Mesenchymal stem cell (in vitro differentiated cells and primary cell): Measurements from ENCODE around the gene RTN1.
A peak's percentile ranks its signal among the peaks of the same experiment; 100 is the strongest.

Experiments
- DNase-seq: peaks from one replicate; pipeline ENCODE4 v3.0.0-alpha.2; 2013
- H2AFZ ChIP-seq: one replicate; pipeline ENCODE4 v1.6.1; 2013; ENCODE audit warnings: low read depth, mild to moderate bottlenecking, control low read depth, inconsistent platforms, low read length, moderate library complexity
- H2AK5ac ChIP-seq: 2 replicates; pipeline ENCODE4 v1.6.1; 2013; ENCODE audit warnings: low read length, moderate library complexity, mild to moderate bottlenecking, inconsistent platforms; ENCODE audit not compliant: severe bottlenecking
- H2BK120ac ChIP-seq: one replicate; pipeline ENCODE4 v1.6.1; 2013; ENCODE audit warnings: low read depth, mild to moderate bottlenecking, inconsistent platforms, low read length, moderate library complexity
- H2BK12ac ChIP-seq, 2 experiments: one replicate each; pipeline ENCODE4 v1.6.1; 2013; ENCODE audit warnings: inconsistent platforms in 2 of 2, low read length in 2 of 2, mild to moderate bottlenecking in 2 of 2, moderate library complexity in 2 of 2, control low read depth in 1 of 2
- H2BK15ac ChIP-seq: one replicate; pipeline ENCODE4 v1.6.1; 2013; ENCODE audit warnings: mild to moderate bottlenecking, low read depth, inconsistent platforms; ENCODE audit not compliant: poor library complexity, severe bottlenecking
- H2BK5ac ChIP-seq: 2 replicates; pipeline ENCODE4 v1.6.1; 2013; ENCODE audit warnings: low read depth, mild to moderate bottlenecking, low read length, control low read depth, inconsistent platforms; ENCODE audit not compliant: poor library complexity, severe bottlenecking
- H3K14ac ChIP-seq, 2 experiments: one replicate each; pipeline ENCODE4 v1.6.1; 2013; ENCODE audit warnings: inconsistent platforms in 2 of 2, low read length in 2 of 2, control low read depth in 1 of 2, mild to moderate bottlenecking in 1 of 2, moderate library complexity in 1 of 2
- H3K18ac ChIP-seq, 2 experiments: one replicate each; pipeline ENCODE4 v1.6.1; 2013; ENCODE audit warnings: inconsistent platforms in 2 of 2, low read length in 2 of 2, control low read depth in 1 of 2, low read depth in 1 of 2, mild to moderate bottlenecking in 1 of 2
- H3K23ac ChIP-seq, 2 experiments: one replicate each; pipeline ENCODE4 v1.6.1; 2013; ENCODE audit warnings: inconsistent platforms in 2 of 2, low read length in 2 of 2, mild to moderate bottlenecking in 2 of 2, moderate library complexity in 2 of 2, control low read depth in 1 of 2
- H3K27ac ChIP-seq: 2 replicates; pipeline ENCODE4 v1.5.1; 2013; ENCODE audit warnings: mild to moderate bottlenecking, moderate library complexity, low read length, control low read depth, inconsistent platforms; ENCODE audit not compliant: poor library complexity, severe bottlenecking
- H3K27me3 ChIP-seq, 2 experiments: 2 replicates each; pipeline versions ENCODE4 v1.6.1 to v1.7.0; 2013; ENCODE audit warnings: low read length in 2 of 2, mild to moderate bottlenecking in 2 of 2, moderate library complexity in 2 of 2, control low read depth in 1 of 2, inconsistent platforms in 1 of 2; ENCODE audit not compliant: control insufficient read depth in 1 of 2, insufficient read depth in 1 of 2
- H3K36me3 ChIP-seq, 2 experiments: 2 replicates each; pipeline versions ENCODE4 v1.6.1 to v1.7.0; 2013; ENCODE audit warnings: low read length in 2 of 2, control low read depth in 1 of 2, inconsistent platforms in 1 of 2, low read depth in 1 of 2, mild to moderate bottlenecking in 1 of 2; ENCODE audit not compliant: insufficient read depth in 2 of 2, control insufficient read depth in 1 of 2
- H3K4ac ChIP-seq, 2 experiments: one replicate each; pipeline ENCODE4 v1.6.1; 2013; ENCODE audit warnings: inconsistent platforms in 2 of 2, low read length in 2 of 2, mild to moderate bottlenecking in 2 of 2, moderate library complexity in 2 of 2, control low read depth in 1 of 2, low read depth in 1 of 2
- H3K4me1 ChIP-seq: 2 replicates; pipeline ENCODE4 v1.6.1; 2013; ENCODE audit warnings: low read depth, low read length, control low read depth; ENCODE audit not compliant: control insufficient read depth, insufficient read depth
- H3K4me2 ChIP-seq: 2 replicates; pipeline ENCODE4 v1.6.1; 2013; ENCODE audit warnings: low read length, mild to moderate bottlenecking, inconsistent platforms; ENCODE audit not compliant: poor library complexity, severe bottlenecking
- H3K4me3 ChIP-seq, 2 experiments: 2 replicates each; pipeline versions ENCODE4 v1.5.1 to v1.7.0; 2013; ENCODE audit warnings: low read length in 2 of 2, mild to moderate bottlenecking in 2 of 2, control low read depth in 1 of 2, low read depth in 1 of 2; ENCODE audit not compliant: insufficient read depth in 1 of 2
- H3K79me1 ChIP-seq: replicated peaks from 2 replicates; pipeline ENCODE4 v1.6.1; 2013; ENCODE audit warnings: mild to moderate bottlenecking, control low read depth, low read length, inconsistent platforms; ENCODE audit not compliant: poor library complexity, severe bottlenecking
- H3K9ac ChIP-seq: 2 replicates; pipeline ENCODE4 v1.7.0; 2013; ENCODE audit warnings: mild to moderate bottlenecking, low read length, moderate library complexity
- H3K9me3 ChIP-seq: 2 replicates; pipeline ENCODE4 v1.7.0; 2013; ENCODE audit warnings: mild to moderate bottlenecking, low read length; ENCODE audit not compliant: control insufficient read depth
- H4K8ac ChIP-seq: one replicate; pipeline ENCODE4 v1.6.1; 2013; ENCODE audit warnings: inconsistent platforms, mild to moderate bottlenecking, low read length, moderate library complexity
- H4K91ac ChIP-seq: one replicate; pipeline ENCODE4 v1.6.1; 2013; ENCODE audit warnings: mild to moderate bottlenecking, low read length, inconsistent platforms
- WGBS: methylation state at CpG from one replicate; pipeline ENCODE4 v1.1.7; 2013; ENCODE audit warnings: mixed read lengths; 5-methylcytosine and 5-hydroxymethylcytosine counted together

Gene RTN1

GRCh38 chr14:59832653-59833294, 37.8 kb downstream of the RTN1 start:
- no peaks in the 10 kb centered on the region for H3K9me3 ChIP-seq
- H3K9ac ChIP-seq = no peak overlapping the region
- H2AK5ac ChIP-seq = no peak overlapping the region
- no peak overlapping the region for H3K4me2 ChIP-seq
- H4K8ac ChIP-seq = no peak overlapping the region
- WGBS = 97% methylated on average over 2 of the region's 2 CpGs
- H2BK5ac ChIP-seq = no peak overlapping the region
- H2BK15ac ChIP-seq = no peak overlapping the region
- H3K27ac ChIP-seq = no peak overlapping the region
- no peak overlapping the region for H2BK12ac ChIP-seq
- no peaks in the 10 kb centered on the region for H3K79me1 ChIP-seq
- H3K27me3 ChIP-seq = no peaks in the 10 kb centered on the region
- no peak overlapping the region for H2BK120ac ChIP-seq
- H3K23ac ChIP-seq = no peak overlapping the region
- no peak overlapping the region for H3K4me3 ChIP-seq
- H3K18ac ChIP-seq = no peak overlapping the region
- H3K36me3 ChIP-seq = no peaks in the 10 kb centered on the region
- H3K14ac ChIP-seq = no peak overlapping the region
- no peak overlapping the region for H4K91ac ChIP-seq
- no peak for DNase-seq
- H2AFZ ChIP-seq = no peak overlapping the region
- peaks cover 2% of the 10 kb centered on the region for H3K4me1 ChIP-seq
- no peak overlapping the region for H3K4ac ChIP-seq

GRCh38 chr14:59831121-59831730, 39.4 kb downstream of the RTN1 start:
- Histone ChIP-seq H2BK15ac (no peak overlapping the region), H3K4me2 (no peak overlapping the region), H3K18ac (no peak overlapping the region), H4K8ac (no peak overlapping the region), H2AFZ (no peak overlapping the region), H4K91ac (no peak overlapping the region), H2AK5ac (no peak overlapping the region), H2BK5ac (no peak overlapping the region), H3K27me3 (no peaks in the 10 kb centered on the region), H3K4ac (no peak overlapping the region), H3K23ac (no peak overlapping the region), H3K36me3 (no peaks in the 10 kb centered on the region), H3K9ac (no peak overlapping the region), H2BK12ac (no peak overlapping the region), H3K27ac (no peak overlapping the region), H2BK120ac (no peak overlapping the region), H3K4me1 (peaks cover 2% of the 10 kb centered on the region), H3K9me3 (no peaks in the 10 kb centered on the region), H3K14ac (no peak overlapping the region), H3K4me3 (no peak overlapping the region), H3K79me1 (no peaks in the 10 kb centered on the region)
- 65% methylated on average over 1 of the region's 2 CpGs for WGBS
- no peak for DNase-seq

- DNase-seq = no peak
- H3K79me1 ChIP-seq = no peaks in the 10 kb centered on the region
- 90% methylated on average over 2 of the region's 3 CpGs for WGBS
- no peak overlapping the region for H3K23ac ChIP-seq
- H3K9me3 ChIP-seq = no peaks in the 10 kb centered on the region
- H3K9ac ChIP-seq = peak overlapping the region; percentile 68
- no peak overlapping the region for H2BK15ac ChIP-seq
- H3K4me2 ChIP-seq = no peak overlapping the region
- H4K91ac ChIP-seq = no peak overlapping the region
- H2AFZ ChIP-seq = no peak overlapping the region
- H3K18ac ChIP-seq = no peak overlapping the region
- no peak overlapping the region for H2AK5ac ChIP-seq
- no peak overlapping the region for H4K8ac ChIP-seq
- H2BK5ac ChIP-seq = no peak overlapping the region
- H3K27me3 ChIP-seq = no peaks in the 10 kb centered on the region
- H3K4me3 ChIP-seq = no peak overlapping the region
- no peak overlapping the region for H3K14ac ChIP-seq
- H2BK120ac ChIP-seq = no peak overlapping the region
- peaks cover 2% of the 10 kb centered on the region for H3K4me1 ChIP-seq
- H2BK12ac ChIP-seq = no peak overlapping the region
- H3K36me3 ChIP-seq = no peaks in the 10 kb centered on the region
- no peak overlapping the region for H3K4ac ChIP-seq
- H3K27ac ChIP-seq = no peak overlapping the region
These were observed 40.2 kb downstream of the RTN1 start for GRCh38 chr14:59830338-59830734.

- H3K18ac ChIP-seq = no peak overlapping the region
- no peak overlapping the region for H3K4ac ChIP-seq
- H2AK5ac ChIP-seq = no peak overlapping the region
- no peak overlapping the region for H3K4me2 ChIP-seq
- whole genome bisulfite sequencing = 39% methylated on average over 2 of the region's 4 CpGs
- H2AFZ ChIP-seq = no peak overlapping the region
- H4K8ac ChIP-seq = no peak overlapping the region
- no peak overlapping the region for H2BK120ac ChIP-seq
- H2BK12ac ChIP-seq = no peak overlapping the region
- H3K9ac ChIP-seq = peak overlapping the region; percentile 68
- H3K27ac ChIP-seq = no peak overlapping the region
- H2BK15ac ChIP-seq = no peak overlapping the region
- no peak overlapping the region for H3K14ac ChIP-seq
- DNase-seq = no peak
- no peaks in the 10 kb centered on the region for H3K79me1 ChIP-seq
- no peak overlapping the region for H3K23ac ChIP-seq
- H3K9me3 ChIP-seq = no peaks in the 10 kb centered on the region
- no peaks in the 10 kb centered on the region for H3K36me3 ChIP-seq
- no peaks in the 10 kb centered on the region for H3K27me3 ChIP-seq
- no peak overlapping the region for H3K4me3 ChIP-seq
- peaks cover 2% of the 10 kb centered on the region for H3K4me1 ChIP-seq
- no peak overlapping the region for H2BK5ac ChIP-seq
- H4K91ac ChIP-seq = no peak overlapping the region
These were observed 40.9 kb downstream of the RTN1 start for GRCh38 chr14:59829469-59830337.
